GM21619 (cell line): ENCODE data around the gene NLRP14.

Experiments used
- ATAC-seq: cut with Tn5 transposase; IDR thresholded peaks from one replicate; pipeline ENCODE4 v1.9.1; 2021; ENCODE audit not compliant: unreplicated experiment

The NLRP14 gene

DNA sequence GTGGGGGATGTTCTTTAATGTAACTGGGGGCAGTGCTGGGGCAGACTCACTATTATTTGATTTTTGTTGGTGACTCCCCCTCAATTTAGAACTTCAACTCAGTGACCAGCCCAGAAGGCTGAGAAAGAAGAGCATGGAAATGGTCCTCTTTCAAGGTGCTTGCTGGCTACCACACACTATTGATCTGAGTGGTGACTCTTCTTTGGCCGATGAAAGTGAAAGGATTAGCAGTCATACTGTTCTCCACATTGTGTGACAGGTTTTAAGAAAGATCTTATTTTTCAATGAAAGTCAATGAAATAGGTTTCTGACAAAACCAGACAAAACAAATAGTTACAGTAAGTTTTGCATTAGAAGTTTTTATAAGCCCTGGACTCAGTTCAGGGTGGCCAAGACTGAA, 29.9 kb downstream of the NLRP14 start:
- ATAC-seq: no peak

DNA sequence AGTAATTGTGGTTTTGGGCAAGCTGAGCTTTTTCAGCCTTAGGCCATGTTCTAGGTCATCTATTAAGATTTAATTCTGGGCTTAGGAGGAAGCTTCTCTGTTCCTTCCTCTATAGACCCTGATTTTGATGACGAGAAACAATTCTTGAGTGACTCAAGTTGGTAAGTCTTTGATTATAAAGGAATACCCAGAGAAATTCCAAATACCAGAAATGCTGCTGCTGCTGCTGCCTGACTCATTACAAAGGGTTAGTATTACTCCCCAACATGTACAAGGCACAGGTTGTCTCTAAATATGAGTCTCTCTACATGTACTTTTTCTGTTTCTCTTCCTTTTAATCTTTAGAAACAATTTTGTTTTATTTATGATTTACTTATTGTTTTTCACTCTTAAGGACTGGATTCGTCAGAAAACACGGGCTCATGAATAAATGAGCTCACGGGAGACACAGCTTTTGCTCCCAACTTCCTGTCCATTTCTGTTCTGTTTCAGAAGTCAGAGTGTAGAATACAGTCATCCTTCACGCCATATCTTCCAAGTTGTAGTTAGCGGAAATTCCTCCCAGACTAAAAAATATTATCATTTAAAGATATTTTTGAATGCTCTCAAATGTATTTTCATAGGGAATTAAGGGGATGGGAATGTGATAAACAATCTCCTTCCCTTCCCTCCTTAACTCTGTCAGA, 36.7 kb downstream of the NLRP14 start:
- ATAC-seq: peak; percentile 50

DNA sequence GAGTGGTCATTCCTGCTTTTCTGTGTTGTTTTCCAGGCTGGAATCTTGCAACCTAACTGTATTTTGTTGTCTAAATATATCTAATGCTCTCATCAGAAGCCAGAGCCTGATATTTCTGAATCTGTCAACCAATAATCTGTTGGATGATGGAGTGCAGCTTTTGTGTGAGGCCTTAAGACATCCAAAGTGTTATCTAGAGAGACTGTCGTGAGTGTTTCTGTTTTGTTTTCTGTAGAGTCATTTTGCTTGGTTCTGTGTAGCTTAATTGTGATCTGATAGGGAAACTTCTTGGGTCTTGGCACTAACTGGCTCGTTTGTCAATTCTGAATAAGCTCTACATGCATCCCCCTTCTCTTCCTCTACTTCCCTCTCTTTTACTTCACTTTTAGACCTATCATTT, 37.4 kb downstream of the NLRP14 start:
- no peak for ATAC-seq

DNA sequence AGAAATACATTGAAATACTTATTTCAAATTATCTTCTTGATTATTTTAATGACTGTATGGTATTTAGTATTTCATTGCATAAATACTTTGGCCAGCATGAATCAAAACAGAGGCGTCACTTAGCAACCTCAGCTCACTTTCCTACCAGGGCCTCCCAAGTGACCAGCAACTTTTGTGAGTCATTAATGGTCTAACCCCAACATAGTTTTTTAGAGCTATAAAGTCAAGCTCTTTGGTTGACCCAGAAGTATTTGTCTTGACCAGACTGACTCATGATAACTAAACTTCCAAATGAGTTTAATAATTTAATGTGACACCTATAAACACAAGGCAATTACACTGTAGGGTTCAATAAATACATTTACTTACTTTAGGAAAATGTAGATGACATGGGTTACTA, 40.6 kb downstream of the NLRP14 start:
- no peak for ATAC-seq

DNA sequence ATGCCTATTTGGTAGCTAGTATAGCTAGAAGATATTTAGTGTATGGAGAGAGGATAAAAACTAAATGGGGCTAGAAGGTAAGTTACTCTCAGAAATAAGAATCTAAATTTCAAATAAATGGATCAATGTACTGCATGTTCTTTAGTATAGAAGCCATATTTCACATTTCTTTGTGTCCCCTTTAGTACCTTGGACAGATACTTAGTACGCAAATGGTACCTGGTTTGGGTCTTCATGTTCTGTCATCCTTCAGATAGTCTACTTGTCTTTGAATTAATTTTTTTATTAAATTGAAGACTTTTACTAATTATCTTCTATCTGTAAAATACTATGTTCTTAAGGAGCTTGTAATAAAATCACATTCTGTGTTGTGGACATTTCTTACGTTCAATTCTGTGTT, 42.3 kb downstream of the NLRP14 start:
- ATAC-seq: no peak

DNA sequence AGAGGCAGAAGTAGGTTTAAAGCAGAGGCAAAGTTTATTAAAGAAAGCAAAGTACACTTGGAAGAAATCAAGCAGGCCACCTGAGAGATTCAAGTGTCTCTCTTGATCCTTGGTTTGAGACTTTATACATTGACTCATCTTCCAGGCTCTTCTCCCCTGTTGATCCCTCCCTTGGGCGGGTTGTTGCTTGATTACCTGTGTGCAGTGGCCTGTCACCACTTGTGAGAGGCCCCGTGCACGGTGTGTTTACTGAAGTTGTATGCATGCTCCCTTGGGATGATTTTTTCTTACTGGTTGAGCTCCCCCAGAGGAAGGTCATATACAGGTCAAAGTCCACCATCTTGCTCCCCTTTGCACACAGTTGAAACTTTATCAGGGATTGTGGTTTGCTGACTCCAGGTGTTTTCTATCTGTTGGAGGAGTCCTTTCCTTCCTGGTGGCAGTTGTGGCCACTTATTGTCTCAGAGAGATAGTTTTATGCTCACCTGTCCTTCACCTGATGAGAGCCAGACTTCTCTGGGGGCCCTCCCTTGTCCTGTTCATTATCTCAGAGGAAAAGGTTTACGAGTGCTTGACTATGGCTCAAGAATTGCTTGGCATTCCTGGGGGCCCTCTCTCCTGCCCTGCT, 52.2 kb downstream of the NLRP14 start:
- ATAC-seq: no peak

DNA sequence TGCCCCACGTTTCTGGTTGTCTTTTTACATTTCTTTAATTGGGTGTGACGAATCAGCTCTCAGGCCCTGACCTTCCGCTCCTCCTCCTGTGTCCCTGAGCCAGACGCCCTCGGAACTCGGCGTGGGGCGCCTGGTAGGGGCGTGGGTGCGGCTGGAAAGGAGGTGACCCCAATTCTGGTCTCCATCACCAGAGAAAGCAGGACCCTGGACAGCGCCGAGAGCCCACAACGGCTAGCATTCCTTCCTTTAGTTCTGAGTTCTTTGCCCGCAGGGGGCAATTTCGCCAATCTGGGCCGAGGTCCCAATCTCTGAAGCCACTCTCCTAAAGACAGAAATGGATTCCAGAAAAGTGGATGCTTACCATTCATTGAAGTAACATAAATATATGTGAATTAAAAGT, 56.8 kb downstream of the NLRP14 start:
- ATAC-seq: no peak

DNA sequence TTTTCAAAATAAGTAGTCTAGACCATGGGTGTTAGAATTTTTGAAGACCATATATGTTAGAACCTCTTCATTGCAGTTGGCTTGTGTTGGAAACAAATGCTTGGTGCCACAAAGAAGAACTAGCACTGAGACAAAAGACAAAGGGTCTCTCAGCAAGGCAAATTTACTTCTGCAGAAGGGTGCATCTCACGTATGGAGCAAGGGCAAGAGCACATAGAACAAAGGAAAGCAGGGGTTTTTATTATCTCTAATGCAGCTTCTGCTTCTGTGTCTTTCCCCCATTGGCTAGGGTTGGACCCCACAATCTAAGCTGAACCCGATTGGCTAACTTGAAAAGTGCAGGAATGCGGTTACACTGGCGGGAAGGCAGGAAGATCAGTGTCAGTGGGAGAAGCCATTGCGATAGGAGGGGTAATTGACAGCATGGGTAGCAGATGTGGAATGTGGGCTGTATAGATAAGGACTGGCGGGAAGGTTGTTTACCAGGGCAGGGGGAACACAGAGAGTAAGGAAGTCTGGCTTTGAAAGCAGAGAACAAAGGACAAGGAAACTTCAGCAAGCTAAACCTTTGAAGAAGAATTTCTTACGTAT, 59.4 kb downstream of the NLRP14 start:
- ATAC-seq: no peak

DNA sequence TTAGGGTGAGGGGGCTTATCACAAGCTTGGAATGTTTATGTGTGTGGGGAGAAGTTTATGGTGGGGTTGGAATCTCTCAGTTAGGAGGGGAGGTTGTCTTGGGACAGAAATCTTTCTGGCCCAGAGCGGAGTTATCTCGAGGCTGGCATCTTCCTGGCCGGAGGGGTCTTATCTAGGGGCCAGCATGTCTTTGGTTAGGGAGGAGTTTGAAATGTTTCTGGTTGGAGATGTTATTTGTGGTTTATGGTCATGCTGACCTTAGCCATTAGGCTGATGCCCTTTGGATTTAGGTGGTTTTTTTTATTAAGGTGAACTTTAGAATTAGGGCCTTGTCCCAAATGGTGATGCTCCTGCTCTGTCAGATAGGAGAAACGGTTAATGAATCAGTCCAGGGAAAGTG, 60.6 kb downstream of the NLRP14 start:
- no peak for ATAC-seq

DNA sequence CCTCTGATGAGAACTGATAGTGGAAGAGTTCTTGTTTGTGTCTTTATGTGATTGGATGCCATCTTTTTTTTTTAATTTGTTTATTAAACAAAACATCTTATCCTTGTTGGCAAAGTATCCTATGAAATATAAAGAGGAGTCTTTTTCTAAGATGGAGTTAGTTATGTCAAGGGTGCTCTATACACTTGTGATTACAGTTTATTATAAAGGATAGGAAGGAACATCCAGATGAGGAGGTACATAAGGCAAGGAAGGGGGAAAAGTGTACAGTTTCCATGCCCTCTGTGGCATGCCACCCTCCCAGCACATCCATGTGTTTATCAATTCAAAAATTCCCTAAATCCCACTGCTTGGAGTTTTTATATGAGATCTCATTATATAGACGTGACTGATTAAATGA, 61.2 kb downstream of the NLRP14 start:
- no peak for ATAC-seq

DNA sequence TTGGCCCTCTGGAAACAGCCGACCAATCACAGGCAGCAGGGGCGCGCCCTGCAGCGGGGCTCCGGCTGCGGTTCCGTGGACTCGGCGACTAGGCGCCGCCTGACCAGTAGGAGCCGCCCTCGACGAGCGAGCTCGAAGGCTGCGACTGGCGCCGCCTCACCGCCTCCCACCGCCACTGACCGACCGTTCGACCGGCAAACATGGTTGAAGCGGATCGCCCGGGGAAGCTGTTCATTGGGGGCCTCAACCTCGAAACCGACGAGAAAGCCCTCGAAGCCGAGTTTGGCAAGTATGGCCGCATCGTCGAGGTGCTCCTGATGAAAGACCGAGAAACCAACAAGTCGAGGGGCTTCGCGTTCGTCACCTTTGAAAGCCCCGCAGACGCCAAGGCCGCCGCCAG, 68.6 kb downstream of the NLRP14 start, which contains the start of gene RBMXL2:
TSS of gene RBMXL2 (plus strand) at position 78 of the 400 bp plus-strand sequence. CDS start at position 201, 123 bp downstream.
- ATAC-seq: no peak

DNA sequence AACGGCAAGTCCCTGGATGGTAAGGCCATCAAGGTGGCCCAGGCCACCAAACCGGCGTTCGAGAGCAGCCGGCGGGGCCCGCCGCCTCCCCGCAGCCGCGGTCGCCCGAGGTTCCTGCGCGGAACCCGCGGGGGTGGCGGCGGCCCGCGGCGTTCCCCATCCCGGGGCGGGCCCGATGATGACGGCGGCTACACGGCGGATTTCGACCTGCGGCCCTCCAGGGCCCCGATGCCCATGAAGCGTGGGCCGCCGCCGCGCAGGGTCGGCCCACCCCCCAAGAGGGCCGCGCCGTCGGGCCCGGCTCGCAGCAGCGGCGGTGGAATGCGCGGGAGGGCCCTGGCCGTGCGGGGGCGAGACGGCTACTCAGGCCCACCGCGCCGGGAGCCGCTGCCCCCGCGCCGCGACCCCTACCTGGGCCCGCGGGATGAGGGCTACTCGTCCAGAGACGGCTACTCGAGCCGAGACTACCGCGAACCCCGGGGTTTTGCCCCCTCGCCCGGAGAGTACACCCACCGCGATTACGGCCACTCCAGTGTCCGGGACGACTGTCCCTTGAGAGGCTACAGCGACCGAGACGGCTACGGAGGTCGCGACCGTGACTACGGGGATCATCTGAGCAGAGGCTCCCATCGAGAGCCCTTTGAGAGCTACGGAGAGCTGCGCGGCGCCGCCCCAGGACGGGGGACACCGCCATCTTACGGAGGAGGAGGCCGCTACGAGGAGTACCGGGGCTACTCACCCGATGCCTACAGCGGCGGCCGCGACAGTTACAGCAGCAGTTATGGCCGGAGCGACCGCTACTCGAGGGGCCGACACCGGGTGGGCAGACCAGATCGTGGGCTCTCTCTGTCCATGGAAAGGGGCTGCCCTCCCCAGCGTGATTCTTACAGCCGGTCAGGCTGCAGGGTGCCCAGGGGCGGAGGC, 69.3 kb downstream of the NLRP14 start:
- no peak for ATAC-seq

DNA sequence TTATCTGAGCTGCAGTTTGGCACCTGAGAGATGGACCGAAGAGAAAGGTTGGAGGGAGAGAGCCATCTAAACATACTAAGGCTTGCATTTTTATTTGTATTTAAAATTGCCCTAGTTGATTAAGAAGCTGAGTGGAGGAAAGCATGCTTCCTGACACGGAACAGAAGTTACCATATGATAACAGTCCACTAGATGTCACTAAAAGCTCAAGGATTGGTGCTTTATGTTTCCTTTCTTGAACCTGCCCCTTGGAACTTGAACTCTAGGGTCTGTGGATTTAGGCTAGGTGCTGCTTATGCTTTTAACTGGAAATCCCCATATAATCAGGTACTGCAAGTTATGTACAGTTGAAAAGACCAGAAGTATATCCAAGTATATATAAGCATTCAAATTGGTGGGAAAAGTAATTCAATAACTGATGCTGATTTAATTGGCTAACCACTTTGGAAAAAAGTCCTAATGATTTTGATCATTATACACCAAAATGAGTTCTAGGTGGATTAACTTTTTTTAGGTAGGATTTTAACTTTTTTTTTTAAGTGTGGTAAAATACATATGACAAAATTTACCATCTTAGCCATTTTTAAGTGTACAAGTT, 78.1 kb downstream of the NLRP14 start:
- ATAC-seq: peak; percentile 80

DNA sequence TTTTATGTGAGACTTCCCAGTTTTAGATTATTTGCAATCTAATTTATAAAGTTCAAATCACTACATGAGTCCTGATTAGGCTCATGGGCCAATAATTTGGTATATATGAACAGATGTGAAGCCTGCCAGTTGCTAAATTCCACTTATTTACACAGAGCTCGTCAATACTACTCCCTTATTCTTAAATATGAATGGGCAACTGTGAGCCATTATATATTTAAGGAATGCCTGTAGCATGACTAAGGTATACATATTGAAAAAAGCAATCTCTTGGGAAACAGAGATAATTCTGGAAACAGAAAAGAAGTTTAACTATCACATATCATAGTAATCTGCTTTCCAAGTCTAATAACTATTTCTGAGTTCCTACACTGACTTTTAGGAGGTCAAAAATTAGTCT, 95.5 kb downstream of the NLRP14 start:
- ATAC-seq: no peak

DNA sequence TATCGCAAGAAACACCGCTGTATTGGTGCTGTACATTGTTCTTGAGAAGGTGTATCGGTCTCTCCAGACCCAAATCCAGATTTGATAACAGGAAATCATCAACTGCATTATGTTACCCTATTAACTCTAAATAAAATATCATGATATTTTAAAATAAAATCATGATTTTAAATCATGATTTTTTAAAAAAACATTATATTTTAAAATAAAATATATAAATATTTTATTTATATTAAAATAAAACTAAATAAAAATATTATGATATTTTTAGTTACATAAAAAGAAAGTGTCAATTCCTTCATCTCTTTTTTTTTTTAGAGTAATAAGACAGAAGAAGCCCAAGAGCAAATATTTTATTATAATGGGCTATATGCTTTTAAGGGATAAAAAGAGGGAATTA, 96.1 kb downstream of the NLRP14 start:
- no peak for ATAC-seq
